Central memory CD8-positive, alpha-beta T cell (primary cell): ENCODE data around the gene WDR4.
"Not testable (repeated sequence)": the region's sequence is repeated elsewhere in the genome, so short reads cannot be mapped to it uniquely, and the experiment has no call there.

Experiments used
- ATAC-seq: fragments of 150-1000 bp; cut with Tn5 transposase; replicated peaks from 2 replicates; pipeline ENCODE4 v1.10.0; 2022; ENCODE audit warnings: mild to moderate bottlenecking, moderate FRiP score, moderate number of reproducible peaks; ENCODE audit not compliant: poor library complexity, severe bottlenecking; ENCODE audit errors: extremely low read depth
- DNase-seq, 2 donors: peaks; one replicate each; pipeline ENCODE4 v3.0.0; 2021; ENCODE audit warnings: low spot score in 2 of 2
- H3K27ac Mint-ChIP-seq: one replicate; pipeline ENCODE4 v1.8.0; 2022; ENCODE audit warnings: low read depth, mild to moderate bottlenecking, moderate library complexity, mixed read lengths
- H3K27me3 Mint-ChIP-seq: one replicate; pipeline ENCODE4 v1.8.0; 2022; ENCODE audit warnings: mixed read lengths
- H3K36me3 Mint-ChIP-seq: one replicate; pipeline ENCODE4 v1.8.0; 2022; ENCODE audit warnings: mild to moderate bottlenecking, moderate library complexity, mixed read lengths; ENCODE audit not compliant: insufficient read depth
- H3K4me1 Mint-ChIP-seq: one replicate; pipeline ENCODE4 v1.8.0; 2022; ENCODE audit warnings: mixed read lengths
- H3K4me3 Mint-ChIP-seq: one replicate; pipeline ENCODE4 v1.8.0; 2022; ENCODE audit warnings: mild to moderate bottlenecking, moderate library complexity, mixed read lengths
- H3K9me3 Mint-ChIP-seq: one replicate; pipeline ENCODE4 v1.8.0; 2022; ENCODE audit warnings: mixed read lengths

WDR4 gene

DNA sequence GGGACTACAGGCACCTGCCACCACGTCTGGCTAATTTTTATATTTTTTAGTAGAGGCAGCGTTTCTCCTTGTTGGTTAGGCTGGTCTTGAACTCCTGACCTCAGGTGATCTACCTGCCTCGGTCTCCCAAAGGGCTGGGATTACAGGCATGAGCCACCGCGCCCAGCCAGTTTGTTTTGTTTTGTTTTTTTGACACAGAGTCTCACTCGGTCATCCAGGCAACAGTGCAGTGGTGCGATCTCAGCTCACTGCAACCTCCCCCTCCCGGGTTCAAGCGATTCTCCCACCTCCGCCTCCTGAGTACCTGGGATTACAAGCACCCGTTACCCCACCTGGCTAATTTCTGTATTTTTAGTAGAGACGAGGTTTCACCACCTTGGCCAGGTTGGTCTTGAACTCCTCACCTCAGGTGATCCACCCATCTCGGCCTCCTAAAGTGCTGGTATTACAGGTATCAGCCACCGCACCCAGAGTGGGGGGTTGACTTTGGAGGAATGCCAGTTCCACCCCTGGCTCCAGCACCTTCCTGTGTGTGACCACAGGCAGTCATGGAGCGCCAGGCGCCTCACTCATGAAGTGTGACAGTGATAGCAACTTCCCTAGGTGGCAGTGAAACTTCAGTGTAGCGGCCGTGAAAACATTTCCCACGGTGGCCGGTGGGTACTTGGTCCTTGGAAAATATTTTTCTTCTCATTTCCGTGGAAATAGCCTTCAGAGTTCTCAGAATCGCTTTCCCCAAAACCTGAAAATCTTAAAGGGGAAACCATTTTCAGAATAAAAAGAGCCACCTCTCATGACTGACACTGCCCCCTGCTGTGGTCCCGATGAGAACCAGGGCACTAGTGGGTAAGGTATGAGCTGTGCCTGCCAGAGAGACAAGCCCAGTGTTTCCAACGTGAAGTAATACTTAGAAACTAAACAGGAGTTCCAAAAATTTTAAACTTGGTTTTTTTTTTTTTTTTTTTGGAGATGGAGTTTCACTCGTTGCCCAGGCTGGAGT, 48.6 kb downstream of the WDR4 start:
- H3K27me3 Mint-ChIP-seq: peaks cover 36% of the 10 kb centered on the region
- peaks cover 8% of the 10 kb centered on the region for H3K36me3 Mint-ChIP-seq
- H3K9me3 Mint-ChIP-seq: no peaks in the 10 kb centered on the region
- ATAC-seq (no peak), DNase-seq (no peak)
- H3K27ac Mint-ChIP-seq: no peak overlapping the region
- H3K4me1 Mint-ChIP-seq: peaks cover 26% of the 10 kb centered on the region
- H3K4me3 Mint-ChIP-seq: no peak overlapping the region

DNA sequence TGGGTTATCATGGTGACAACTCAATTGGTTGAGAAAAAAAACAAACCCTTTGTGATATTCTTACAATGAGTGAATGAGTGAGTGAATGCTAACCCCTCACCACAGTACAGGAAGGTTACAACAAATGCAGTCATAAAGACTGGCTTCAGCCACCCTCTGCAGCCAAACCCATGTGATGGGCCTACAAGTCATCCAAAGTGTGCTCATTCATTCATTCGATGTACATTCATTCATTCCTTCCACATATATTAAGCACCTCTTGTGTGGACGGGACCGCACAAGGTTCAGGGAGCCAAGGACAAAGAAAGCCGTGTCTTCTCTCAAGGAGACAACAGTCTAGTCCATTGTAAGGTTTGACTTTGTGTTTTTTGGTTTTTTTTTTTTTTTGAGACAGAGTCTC, 49.4 kb downstream of the WDR4 start:
- peaks cover 8% of the 10 kb centered on the region for H3K36me3 Mint-ChIP-seq
- H3K27me3 Mint-ChIP-seq: peaks cover 36% of the 10 kb centered on the region
- H3K4me1 Mint-ChIP-seq: peaks cover 26% of the 10 kb centered on the region
- no peak overlapping the region for H3K4me3 Mint-ChIP-seq
- DNase-seq: no peak
- H3K27ac Mint-ChIP-seq: no peak overlapping the region
- ATAC-seq: no peak
- no peaks in the 10 kb centered on the region for H3K9me3 Mint-ChIP-seq

DNA sequence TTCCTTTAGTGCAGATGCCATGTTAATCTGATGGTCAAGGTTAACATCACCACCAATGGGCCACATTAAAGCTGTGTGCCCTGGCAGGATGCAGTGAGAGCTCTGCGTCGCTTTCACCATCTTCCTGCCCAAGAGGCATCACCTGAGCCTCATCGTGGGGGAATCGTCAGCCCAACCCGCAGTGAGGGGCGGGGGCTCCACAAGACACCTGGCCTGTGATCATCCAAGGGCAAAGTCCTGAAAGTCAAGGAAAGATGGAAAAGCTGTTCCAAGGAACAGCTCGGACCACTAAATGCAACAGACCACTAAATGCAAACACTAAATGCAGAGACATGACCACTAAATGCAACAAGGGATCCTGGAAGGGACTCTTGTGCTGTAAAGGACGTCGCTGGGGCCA, 49.9 kb downstream of the WDR4 start:
- Mint-ChIP-seq H3K9me3 (no peaks in the 10 kb centered on the region), H3K36me3 (peaks cover 8% of the 10 kb centered on the region), H3K27ac (no peak overlapping the region), H3K4me1 (peaks cover 26% of the 10 kb centered on the region), H3K4me3 (no peak overlapping the region), H3K27me3 (peaks cover 36% of the 10 kb centered on the region)
- no peak for DNase-seq
- no peak for ATAC-seq

DNA sequence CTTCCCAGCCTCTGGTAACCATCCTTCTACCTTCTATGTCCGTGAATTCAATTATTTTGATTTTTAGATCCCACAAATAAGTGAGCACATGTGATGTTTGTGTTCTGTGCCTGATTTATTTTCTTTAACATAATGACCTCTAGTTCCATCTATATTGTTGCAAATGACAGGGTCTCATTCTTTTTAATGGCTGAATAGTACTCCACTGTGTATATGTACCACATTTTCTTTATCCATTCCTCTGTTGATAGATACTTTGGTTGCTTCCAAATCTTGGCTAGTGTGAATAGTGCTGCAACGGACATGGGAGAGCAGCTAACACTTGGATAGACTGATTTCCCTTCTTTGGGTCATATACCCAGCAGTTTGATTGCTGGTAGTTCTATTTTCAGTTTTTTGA, 51.8 kb downstream of the WDR4 start:
- ATAC-seq (no peak), DNase-seq (no peak)
- peaks cover 2% of the 10 kb centered on the region for H3K36me3 Mint-ChIP-seq
- H3K27ac Mint-ChIP-seq: no peak overlapping the region
- H3K9me3 Mint-ChIP-seq: no peaks in the 10 kb centered on the region
- peaks cover 14% of the 10 kb centered on the region for H3K4me1 Mint-ChIP-seq
- H3K4me3 Mint-ChIP-seq: no peak overlapping the region
- peaks cover 36% of the 10 kb centered on the region for H3K27me3 Mint-ChIP-seq

DNA sequence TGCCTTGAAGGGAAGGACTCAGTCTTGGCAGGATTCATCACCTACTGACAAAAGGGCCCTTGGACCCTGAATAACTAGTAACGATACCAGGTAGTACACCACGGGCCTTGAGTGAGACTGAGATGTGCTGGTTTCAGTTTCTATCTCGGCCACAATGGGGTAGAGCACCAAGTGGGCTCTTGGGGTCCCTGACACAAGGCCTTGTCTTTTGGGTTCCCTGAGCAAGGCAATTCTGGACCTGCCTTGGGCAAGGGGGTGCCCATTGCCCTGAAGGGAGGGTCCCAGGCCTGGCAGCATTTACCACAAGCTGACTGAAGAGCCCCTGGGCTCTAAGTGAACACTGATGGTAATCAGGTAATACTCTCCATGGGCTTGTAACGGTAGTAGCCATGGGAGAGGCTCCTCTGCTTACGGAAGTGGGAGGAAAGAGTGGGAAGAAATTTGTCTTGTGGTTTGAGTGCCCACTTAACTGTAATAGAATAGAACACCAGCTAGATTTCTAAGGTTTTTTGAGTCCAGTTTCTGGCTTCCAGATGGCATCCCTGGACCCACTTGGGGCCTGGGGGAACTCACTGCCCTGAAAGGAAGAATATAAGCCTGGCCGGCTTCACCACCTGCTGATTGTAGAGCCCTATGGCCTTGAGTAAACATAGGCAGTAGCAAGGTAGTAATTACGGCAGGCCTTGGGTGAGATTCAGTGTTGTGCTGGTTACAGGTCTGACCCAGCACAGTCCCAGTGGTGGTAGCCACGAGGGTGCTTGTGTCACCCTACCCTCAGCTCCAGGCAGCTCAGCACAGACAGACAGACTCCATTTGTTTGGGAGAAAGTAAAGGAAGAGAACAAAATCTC, 58.5 kb downstream of the WDR4 start:
- H3K27me3 Mint-ChIP-seq: peaks cover 23% of the 10 kb centered on the region
- ATAC-seq (no peak), DNase-seq (no peak)
- no peaks in the 10 kb centered on the region for H3K36me3 Mint-ChIP-seq
- no peaks in the 10 kb centered on the region for H3K9me3 Mint-ChIP-seq
- no peak overlapping the region for H3K27ac Mint-ChIP-seq
- no peak overlapping the region for H3K4me3 Mint-ChIP-seq
- H3K4me1 Mint-ChIP-seq: no peaks in the 10 kb centered on the region

DNA sequence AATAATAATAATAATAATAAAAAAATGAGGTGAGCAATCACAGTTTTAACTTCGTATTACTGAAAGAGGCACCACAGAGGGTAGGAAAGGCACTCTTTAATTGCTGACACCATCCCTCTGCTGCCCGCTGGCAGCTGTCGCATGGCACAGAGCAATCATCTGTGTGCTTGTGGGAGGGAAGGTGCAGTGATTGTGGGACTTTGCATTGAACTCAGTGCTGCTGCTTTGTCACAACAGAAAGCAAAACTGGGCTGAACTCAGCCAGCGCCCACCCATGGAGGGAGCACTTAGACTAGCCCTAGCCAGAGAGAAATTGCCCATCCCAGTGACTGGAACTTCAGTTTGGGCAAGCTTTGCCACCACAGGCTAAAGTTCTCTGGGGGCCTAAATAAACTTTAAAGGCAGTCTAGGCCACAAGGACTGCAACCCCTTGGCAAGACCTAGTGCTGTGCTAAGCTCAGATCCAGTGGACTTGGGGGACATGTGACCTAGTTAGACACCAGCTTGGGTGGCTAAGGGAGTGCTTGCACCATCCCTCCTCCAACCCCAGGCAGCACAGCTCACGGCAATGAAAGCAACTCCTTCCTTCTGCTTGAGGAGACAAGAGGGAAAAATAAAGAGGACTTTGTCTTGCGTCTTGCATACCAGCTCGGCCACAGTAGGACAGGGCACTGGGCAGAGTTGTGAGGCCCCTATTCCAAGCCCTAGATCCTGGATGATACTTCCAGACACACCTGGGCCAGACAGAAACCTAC, 59.3 kb downstream of the WDR4 start:
- Mint-ChIP-seq H3K9me3 (no peaks in the 10 kb centered on the region), H3K27ac (no peak overlapping the region), H3K36me3 (no peaks in the 10 kb centered on the region), H3K27me3 (peaks cover 23% of the 10 kb centered on the region), H3K4me3 (no peak overlapping the region), H3K4me1 (no peaks in the 10 kb centered on the region)
- ATAC-seq: no peak
- DNase-seq: no peak

DNA sequence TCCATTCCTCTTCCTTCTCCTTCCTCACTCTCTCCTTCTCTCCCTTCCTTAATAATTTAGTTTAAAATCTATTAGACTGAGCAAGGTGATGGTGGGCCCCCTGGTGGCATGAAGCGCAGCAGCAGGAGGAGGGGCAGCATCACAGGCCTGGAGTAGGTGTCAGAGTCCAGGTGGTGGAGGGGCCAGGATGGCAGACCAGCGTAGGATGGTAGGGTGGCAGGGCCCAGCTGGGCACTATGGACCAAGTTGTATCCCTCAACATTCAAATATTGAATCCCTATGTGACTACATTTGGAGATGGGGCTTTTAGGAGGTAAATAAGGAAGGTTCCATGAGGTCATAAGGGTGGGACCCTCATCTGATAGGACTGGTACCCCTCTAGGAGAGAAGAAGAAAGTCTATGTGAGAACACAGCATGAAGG, 61.0 kb downstream of the WDR4 start:
- Mint-ChIP-seq H3K27me3 (peaks cover 23% of the 10 kb centered on the region), H3K4me1 (no peaks in the 10 kb centered on the region), H3K4me3 (no peak overlapping the region), H3K9me3 (no peaks in the 10 kb centered on the region), H3K36me3 (no peaks in the 10 kb centered on the region), H3K27ac (no peak overlapping the region)
- peak; percentile 20 to 54 for DNase-seq
- no peak for ATAC-seq

DNA sequence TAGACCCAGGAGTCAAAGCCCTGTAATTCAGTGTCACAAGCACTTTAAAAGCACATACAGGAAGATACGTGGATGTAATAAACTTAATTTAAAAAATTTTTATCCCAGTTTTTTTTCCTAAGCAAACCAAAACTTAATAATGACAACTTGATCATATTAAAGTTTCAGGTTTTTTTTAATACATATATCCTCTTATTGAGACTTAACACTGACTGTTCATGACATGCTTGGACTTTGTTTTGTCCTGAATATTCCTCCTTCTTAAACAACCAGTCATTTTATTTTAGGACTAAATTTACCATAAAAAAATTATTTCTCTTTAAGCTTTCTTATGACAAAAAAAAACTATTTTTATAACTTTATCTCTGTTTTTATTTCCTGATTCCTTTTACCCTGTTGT, 64.1 kb downstream of the WDR4 start:
- Mint-ChIP-seq H3K4me3 (no peak overlapping the region), H3K27me3 (peaks cover 28% of the 10 kb centered on the region), H3K9me3 (no peaks in the 10 kb centered on the region), H3K36me3 (no peaks in the 10 kb centered on the region), H3K27ac (no peak overlapping the region), H3K4me1 (no peaks in the 10 kb centered on the region)
- DNase-seq (no peak), ATAC-seq (no peak)

DNA sequence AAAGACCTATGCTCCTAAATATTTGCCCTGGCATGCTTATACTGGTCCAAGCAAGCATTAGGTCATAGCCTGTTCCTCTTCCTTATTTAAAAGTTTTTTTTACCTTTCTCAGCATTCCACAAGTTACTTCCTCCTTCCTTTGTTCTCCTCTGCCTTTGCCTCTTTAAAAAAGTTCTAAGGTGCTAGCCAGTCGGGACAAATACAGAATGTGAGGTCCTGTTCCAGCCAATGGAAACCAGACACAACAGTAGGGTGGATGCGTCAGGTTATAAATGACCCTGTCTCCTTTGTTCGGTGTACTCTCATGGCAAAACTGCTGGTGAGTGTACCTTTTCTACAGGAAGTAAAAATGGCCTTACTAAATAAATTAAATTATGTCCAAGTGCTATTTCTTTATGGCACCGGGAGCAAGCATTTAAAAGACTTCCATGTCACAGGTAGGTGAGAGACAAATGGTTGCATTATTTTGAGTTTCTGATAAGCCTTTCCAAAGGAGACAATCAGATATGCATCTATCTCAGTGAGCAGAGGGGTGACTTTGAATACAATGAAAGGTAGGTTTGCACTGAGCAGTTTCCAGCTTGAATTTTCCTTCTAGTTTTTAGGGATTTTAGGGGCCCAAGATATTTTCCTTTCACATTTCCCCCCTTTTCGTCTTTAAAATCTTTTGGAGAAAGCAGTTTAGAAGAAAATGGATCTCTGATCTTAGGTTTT, 66.7 kb downstream of the WDR4 start:
- not testable (repeated sequence) for H3K4me1 Mint-ChIP-seq, DNase-seq, H3K36me3 Mint-ChIP-seq, H3K9me3 Mint-ChIP-seq, H3K4me3 Mint-ChIP-seq, H3K27ac Mint-ChIP-seq, ATAC-seq
- peaks cover 32% of the 10 kb centered on the region for H3K27me3 Mint-ChIP-seq

DNA sequence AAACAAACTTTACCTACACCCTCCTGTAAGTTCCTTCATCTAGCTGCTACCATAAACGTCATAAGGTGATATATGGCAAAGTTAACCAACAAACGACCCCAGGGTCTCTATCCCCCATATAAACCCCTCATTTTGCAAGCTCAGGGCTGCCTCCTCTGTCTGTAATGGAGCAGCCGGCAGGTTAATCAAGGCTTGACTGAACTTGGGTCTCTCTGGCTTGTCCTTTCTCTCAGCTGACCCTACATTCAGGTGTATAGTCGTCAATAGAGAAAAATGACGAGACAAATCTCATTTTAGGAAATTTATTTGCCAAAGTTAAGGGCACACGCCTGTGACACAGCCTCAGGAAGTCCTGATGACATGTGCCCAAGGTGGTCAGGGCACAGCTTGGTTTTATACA, 67.4 kb downstream of the WDR4 start:
- H3K36me3 Mint-ChIP-seq: no peaks in the 10 kb centered on the region
- no peaks in the 10 kb centered on the region for H3K4me1 Mint-ChIP-seq
- no peak for ATAC-seq
- no peak for DNase-seq
- peaks cover 26% of the 10 kb centered on the region for H3K27me3 Mint-ChIP-seq
- no peaks in the 10 kb centered on the region for H3K9me3 Mint-ChIP-seq
- no peak overlapping the region for H3K27ac Mint-ChIP-seq
- H3K4me3 Mint-ChIP-seq: no peak overlapping the region

DNA sequence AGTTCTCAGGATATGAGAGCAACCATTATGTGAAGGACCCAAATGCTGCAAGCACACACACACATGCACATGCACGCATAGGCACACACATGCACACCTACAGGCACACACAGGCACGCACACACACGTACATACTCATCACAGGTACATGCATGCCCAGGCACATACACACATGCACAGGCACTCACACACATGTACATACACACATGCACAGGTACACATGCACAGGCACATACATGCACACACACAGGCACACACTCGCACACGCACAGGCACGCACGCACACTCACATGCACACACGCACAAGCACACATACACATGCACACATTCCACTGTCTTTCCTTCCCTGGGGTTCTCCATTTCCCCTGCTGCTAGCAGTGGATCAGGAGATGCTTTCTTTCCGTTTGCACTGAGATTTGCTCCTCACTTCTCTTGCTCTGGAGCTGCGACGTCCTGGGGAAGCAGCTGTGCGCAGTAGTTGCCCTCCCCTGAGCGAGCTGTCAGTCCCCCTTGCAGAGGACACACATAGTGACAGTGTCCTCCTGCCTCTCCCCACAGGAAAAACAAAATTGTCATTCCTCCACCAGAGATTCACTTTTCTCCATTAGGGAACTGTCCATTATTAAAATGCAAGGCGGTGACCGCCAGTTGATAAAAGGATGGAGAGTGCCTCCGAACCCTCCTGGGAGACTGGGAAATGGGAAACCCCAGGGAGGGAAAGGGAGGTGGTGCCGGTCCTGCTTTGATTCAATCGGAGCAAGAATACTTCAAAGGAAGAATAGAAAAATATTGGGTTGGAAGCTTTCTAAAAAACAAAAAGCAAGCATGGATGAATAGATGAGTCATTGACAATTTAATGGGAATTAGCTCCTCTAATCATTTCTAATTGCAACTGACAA, 69.5 kb downstream of the WDR4 start:
- no peak overlapping the region for H3K27ac Mint-ChIP-seq
- DNase-seq (no peak), ATAC-seq (no peak)
- peaks cover 40% of the 10 kb centered on the region for H3K27me3 Mint-ChIP-seq
- H3K9me3 Mint-ChIP-seq: no peaks in the 10 kb centered on the region
- H3K4me3 Mint-ChIP-seq: no peak overlapping the region
- H3K36me3 Mint-ChIP-seq: no peaks in the 10 kb centered on the region
- H3K4me1 Mint-ChIP-seq: no peaks in the 10 kb centered on the region
